ENCODE measurements around the gene RBM19.
A peak's percentile ranks its signal among the peaks of the same experiment; 100 is the strongest.

RBM19 gene

DNA sequence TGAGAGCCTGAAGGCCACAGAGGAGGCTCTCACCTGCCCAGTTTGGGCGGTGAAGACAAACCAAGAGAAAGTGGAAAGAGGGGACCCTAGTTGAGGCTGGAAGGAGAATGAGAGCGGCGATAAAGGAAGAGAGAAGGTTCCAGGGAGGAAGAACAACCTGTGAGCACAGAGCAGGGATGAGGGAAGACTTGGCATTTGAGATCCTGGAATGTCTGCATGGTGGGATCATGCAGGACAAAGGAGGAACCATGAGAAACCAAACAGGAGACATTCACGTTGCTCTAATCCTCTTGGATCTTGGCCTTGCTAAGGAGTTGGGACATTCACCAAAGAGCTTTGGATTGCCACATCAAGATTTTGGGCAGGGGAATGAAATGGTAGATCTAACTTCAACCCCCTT lies 22.9 kb upstream of the RBM19 start:
- intact Hi-C loops (cut with DNase I) = loop anchor here (10.0 kb wide), 1 partner anchor 1916 kb away; no protein-coding TSS in a partner anchor
- DNase-seq = no peak

DNA sequence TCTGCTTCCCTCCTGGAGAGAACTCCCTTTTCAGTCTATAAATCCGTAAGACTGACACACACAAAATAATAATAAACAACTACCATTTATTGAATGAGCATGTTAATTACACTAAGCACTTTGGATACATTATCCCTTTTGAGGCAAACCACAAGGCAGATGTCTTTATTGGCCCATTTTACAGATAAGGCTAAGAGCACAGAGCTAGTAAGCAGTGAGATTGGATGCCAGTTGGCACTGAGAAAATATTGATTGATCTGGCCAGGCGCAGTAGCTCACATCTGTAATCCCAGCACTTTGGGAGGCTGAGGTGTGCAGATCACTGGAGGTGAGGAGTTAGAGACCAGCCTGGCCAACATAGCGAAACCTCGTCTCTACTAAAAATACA lies 21.9 kb upstream of the RBM19 start:
- intact Hi-C loops (cut with DNase I) = loop anchor here (10.0 kb wide), 1 partner anchor 1917 kb away; no protein-coding TSS in a partner anchor
- DNase-seq = no peak

DNA sequence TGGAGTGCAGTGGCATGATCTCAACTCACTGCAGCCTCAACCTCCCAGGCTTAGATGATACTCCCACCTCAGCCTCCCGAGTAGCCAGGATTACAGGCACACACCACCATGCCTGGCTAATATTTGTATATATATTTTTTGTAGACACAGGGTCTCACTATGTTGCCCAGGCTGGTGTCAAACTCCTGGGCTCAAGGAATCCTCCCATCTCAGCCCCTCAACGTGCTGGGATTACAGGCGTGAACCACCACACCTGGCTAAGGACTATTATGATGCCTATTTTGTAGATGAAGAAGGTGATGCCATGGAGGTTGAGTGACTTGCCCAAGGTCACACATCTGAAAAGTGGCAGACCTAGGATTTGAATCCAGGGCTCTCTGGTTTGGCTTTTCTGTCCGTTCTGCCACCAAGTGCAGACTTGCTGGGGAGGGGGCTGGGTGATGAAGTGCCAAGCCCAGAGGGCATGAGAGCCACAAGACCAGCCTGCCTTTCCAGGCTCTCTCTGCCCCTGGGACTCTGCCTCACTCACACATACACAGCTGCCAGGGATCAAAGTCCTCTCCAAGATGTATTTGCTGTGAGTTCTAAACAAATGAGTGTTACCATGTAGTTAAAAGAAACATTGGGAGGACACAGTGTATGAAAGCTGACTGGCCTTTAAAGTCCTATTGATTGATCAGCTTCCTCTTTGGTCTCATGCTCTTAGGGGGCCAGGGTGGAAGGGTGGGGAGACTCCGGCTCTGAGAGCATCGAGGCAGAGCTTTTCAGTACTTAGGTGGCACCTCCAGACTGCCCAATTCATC lies 21.3 kb upstream of the RBM19 start:
- intact Hi-C loops (cut with DNase I) = loop anchor here (10.0 kb wide), 1 partner anchor 1917 kb away; no protein-coding TSS in a partner anchor
- peak in 1 of 10 donors; percentile 53 for DNase-seq

DNA sequence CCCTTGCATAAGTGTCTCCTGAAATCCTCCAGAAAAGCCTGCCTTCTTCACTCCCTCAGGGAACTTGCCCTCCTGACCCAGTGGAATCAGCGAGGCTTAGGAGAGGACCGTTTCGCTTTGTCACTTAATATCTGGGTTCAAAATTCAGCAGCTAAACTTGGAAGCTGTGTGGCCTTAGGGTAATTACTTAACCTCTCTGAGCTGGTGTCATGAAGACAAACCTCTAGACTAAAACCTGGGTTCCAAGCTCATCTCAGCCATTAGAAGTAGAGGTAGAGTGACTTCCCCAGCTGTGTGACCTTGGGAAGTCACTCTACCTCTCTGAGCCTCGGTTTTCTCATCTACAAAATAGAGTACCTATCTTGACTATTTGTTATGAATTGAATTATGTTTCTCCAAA lies 18.3 kb upstream of the RBM19 start:
- intact Hi-C loops (cut with DNase I) = loop anchor here (10.0 kb wide), 1 partner anchor 1920 kb away; no protein-coding TSS in a partner anchor
- no peak for DNase-seq

DNA sequence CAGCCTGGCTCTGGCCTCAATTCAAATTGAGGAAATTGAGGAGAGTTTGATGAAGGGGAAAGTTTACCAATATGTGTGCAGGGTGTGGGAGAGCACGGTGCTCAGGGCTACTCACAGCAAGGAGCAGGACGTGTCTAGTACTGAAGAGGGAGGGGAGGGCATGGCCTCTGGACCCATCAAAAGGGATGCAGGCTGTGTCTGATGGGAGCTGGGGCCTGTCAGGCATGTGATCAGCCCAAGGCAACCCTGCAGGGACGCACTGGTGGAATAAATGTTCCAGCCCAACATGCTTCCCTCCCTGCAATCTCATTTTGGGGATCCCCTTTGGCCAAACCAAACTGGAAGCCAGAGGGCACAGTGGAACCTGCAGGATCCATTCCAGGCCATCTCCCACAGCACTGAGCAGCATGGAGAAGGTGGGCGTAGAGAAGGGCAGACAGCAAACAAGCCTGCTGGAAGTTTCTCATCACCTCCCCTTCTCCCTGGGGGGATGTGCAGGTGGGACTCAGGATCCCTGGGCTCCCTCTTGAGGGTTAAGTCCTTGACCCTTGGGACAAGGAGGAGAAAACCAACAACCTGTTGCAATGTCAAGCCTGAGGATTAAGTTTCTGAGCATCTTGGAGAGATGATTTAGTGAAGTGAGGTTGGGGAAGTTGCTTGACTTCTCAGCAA lies 17.8 kb upstream of the RBM19 start:
- intact Hi-C loops (cut with DNase I) = loop anchor here (10.0 kb wide), 1 partner anchor 1921 kb away; no protein-coding TSS in a partner anchor
- no peak for DNase-seq

DNA sequence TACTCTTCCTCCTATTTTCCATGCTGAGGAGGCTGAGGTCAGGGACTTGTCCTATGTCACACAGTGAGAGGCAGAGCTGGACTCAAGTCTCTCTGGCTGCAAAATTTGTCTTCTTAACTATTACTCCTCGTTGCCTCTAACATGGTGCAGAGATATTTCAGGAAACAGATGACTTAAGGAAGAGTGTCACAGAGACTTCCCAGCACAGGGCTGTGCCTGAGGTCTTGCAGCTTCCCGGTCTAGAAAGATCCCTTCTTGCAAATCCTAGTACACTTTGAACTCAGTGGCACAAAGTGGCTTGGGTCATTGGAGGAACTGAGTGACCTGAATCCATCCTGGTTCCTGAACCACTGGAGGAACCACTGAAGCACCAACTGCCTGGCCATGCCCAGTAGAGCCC lies 17.1 kb upstream of the RBM19 start:
- DNase-seq = no peak
- intact Hi-C loops (cut with DNase I) = loop anchor here (10.0 kb wide), 1 partner anchor 1922 kb away; no protein-coding TSS in a partner anchor

DNA sequence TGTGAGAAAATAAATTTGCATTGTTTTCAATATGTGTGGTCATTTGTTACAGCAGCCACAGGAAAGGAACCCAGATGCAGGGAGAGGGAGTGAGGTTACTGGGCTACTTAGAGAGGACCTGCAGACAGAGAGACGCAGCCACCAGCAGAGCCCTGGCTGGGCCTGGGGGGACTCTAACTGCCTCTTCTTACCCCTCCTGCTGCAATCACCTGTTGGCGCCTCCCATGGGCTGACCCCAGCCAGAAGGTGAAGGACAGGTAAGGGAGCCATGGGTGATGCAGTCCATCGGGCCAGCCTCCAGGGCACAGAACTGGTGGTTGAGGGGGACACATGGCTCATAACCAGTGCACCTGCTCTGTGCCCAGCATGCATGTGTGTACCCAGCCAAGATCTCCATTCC lies 15.8 kb upstream of the RBM19 start:
- DNase-seq = peak in 1 of 10 donors; percentile 75
- intact Hi-C loops (cut with DNase I) = loop anchor here (10.0 kb wide), 1 partner anchor 1923 kb away; no protein-coding TSS in a partner anchor

DNA sequence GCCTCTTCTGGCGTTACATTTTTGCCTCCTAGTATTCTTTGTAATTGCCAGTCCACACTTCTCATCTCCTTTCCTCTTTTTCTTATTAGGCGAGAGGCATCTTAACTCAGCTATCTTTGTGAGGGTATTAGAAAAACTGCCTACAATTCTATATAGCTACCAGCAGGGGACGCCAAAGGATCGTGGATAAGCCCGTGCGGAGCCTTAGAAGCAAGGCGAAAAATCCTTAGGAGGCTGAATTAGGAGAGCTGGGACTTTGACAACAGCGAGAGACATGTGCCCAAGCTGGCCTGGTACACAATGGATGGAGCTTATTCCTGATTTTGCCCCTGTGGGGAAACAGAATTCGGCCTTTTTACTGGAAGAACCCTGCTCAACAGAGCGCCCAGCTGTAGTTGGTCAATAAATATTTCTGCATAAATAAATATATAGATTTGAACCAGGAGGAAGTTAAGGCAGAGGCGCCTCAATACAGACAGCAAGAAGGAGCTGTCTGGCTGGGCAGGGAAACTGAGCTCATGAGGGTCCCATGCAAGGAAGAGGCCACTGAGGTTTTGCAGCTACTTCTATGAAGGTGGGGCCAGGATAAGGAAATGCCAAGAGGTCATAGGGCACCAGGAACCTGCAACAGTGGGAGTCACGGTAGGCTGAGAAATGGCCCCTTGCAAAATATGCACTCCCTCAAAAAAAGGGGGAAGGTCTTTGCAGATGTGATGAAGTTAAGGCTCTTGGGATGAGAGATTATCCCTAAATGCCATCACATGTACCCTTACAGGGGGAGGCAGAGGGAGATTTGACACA lies 14.6 kb upstream of the RBM19 start:
- DNase-seq = peak in 7 of 10 donors; percentile 18 to 92 (median 44)
- intact Hi-C loops (cut with DNase I) = loop anchor here (1.0 to 10.0 kb wide), 3 partner anchors 496 to 1924 kb away; no protein-coding TSS in a partner anchor

DNA sequence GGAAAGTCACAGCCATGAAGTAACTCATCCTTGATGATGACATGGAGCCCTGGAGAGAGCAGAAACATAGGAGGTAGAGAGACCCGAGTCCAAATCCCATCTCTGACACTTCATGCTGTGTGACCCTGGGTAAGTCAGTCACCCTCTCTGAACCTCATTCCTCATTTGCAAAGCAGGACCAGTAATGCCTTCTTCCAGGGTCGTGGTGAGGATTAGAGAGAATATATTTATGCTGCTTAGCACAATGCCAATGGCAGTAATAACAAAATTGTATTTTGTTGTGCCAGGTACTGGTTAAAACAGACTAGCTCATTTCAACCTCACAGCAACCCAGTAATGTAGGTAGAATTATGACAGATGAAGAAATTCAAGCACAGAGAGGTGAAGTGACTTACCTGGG lies 13.9 kb upstream of the RBM19 start:
- no peak for DNase-seq
- intact Hi-C loops (cut with DNase I) = loop anchor here (1.0 to 10.0 kb wide), 3 partner anchors 496 to 1925 kb away; no protein-coding TSS in a partner anchor

DNA sequence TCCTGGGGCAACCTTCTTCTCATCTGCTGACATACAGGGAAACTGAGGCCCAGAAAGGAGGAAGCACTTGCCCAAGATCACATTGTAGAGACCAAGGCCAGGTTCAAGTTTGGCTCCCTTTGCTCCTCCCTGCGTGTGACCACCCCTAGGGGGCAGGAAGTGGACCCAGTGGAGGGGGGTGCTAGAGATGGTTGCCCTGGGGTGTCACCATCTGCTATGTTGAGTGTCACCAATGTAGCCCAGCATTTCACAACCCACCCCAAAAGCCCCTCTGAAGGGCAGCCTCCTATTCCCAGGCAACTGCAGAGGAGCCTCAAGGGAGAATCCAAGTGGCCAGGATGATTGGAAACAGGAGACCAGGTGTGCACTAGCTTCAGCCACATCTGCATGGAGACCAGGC lies 12.0 kb upstream of the RBM19 start:
- no peak for DNase-seq
- intact Hi-C loops (cut with DNase I) = no loop called here

DNA sequence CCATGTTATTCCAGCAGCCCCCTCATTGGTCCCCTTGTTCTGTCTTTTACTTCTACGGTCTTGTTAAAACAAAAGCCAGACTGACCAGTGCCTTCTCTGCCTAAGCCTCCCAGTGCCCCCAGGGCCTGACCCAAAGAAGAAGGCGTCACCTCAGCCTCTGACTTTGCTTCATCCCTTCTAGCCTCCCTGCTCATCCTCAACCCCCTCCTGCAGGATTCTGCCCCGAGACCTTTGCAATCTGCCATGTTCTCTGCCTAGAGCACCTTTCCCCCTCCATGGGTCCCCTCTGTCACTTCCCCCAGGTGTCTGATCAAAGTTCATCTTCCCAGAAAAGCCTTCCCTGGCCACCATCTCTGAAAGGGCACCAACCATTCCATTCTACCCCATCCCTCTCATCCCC lies 7.9 kb upstream of the RBM19 start:
- no peak for DNase-seq
- intact Hi-C loops (cut with DNase I) = no loop called here

DNA sequence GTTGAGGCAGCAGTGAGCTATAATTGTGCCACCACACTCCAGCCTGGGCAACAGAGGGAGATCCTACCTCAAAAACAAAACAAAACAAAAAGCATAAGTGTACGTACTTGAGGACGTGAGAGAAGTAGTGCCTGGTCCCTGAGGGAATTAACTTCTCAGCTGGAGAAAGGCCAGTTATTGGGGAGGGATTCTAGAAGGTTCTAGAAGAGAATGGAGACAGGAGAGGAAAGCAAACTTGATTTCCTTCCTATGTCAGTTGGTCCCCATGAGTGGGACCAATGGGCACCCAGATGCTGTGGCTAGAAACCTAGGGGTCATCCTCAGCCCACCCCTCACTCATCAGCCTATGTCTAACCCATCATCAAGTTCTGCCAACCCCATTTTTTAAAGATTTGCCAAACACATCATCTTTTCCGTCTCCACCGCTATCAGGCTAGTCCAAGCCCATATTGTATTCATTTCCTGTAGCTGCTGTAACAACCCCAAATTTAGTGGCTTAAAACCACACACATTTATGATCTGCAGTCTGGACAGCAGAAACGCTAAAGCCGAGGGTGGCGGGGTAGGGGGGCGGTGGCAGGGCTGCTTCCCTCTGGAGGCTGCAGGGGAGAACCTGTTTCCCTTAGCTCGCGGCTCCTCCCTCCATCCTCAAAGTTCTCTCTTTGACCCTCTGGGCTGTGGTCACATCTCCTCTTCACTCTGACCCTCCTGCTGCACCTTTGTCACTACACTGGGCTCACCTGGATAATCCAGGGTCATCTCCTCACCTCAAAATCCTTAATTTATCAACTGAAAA lies 7.2 kb upstream of the RBM19 start:
- intact Hi-C loops (cut with DNase I) = no loop called here

DNA sequence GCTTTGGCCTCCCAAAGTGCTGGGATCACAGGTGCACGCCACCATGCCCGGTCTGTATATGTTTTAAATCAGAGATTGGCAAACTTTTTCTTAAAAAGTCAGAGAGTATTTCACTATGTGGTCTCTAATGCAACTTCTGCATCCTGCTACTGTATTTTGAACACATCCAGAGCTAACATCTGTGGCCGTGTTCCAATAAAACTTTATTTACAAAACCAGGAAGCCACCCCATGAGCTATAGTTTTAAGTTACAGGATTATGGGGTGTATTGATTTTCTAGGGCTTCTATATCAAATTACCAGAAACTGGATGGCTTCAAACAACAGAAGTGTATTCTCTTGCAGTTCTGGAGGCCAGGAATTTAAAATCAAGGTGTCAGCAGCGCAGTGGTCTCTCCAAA lies 5.3 kb upstream of the RBM19 start:
- DNase-seq = no peak
- intact Hi-C loops (cut with DNase I) = no loop called here

More for the DNA sequence above, 7.2 kb upstream of the RBM19 start:
- no peak for DNase-seq

DNA sequence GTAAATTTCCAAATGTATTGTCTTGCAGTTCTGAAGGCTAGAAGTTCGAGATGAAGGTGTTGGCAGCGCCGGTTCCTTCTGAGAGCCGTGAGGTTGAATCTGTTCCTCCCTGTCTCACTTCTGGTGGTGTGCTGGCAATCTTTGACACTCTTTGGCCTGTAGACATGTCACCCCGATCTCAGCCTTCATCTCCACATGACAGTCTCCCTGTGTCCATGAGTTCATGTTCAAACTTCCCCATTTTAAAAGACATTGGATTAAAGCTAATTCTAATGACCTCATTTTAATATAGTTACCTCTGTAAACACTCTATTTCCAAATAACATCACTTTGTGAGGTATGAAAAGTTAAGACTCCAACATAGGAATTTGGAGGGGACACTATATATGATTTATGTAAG lies 4.1 kb upstream of the RBM19 start:
- intact Hi-C loops (cut with DNase I) = no loop called here

DNA sequence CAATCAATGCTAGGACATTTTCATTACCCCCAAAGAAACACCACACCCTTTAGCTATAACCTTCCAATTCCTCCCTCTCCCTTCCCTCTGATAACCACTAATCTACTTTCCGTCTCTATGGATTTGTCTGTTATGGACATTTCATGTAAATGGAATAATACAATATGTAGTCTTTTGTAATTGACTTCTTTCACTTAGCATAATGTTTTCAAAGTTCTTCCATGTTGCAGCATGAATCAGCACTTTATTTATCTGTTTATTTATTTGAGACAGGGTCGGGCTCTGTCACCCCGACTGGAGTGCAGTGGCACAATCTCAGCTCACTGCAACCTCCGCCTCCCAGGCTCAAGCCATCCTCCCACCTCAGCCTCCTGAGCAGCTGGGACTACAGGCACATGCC lies 1.2 kb upstream of the RBM19 start:
- intact Hi-C loops (cut with DNase I) = loop anchor here (2.0 kb wide), 1 partner anchor 219 kb away; no protein-coding TSS in a partner anchor
- no peak for DNase-seq

More for the DNA sequence above, 4.1 kb upstream of the RBM19 start:
- DNase-seq = no peak

DNA sequence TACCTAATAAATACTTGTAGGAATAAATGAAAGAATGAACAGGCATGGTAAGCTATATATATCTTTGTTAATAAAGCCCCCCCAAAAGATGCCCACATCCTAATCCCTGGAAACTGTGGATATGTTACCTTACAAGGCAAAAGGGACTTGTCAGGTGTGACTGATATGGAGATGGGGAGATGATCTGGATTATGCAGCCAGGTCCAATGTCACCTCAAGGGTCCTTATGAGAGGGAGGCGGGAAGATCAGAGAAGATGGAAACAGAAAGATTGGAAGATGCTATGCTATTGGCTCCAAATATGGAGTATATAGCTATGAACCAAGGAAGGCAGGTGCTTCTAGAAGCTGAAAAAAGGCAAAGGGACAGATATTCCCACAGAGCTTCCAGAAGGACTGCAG lies 3.4 kb downstream of the RBM19 start:
- intact Hi-C loops (cut with DNase I) = no loop called here
- DNase-seq = no peak

DNA sequence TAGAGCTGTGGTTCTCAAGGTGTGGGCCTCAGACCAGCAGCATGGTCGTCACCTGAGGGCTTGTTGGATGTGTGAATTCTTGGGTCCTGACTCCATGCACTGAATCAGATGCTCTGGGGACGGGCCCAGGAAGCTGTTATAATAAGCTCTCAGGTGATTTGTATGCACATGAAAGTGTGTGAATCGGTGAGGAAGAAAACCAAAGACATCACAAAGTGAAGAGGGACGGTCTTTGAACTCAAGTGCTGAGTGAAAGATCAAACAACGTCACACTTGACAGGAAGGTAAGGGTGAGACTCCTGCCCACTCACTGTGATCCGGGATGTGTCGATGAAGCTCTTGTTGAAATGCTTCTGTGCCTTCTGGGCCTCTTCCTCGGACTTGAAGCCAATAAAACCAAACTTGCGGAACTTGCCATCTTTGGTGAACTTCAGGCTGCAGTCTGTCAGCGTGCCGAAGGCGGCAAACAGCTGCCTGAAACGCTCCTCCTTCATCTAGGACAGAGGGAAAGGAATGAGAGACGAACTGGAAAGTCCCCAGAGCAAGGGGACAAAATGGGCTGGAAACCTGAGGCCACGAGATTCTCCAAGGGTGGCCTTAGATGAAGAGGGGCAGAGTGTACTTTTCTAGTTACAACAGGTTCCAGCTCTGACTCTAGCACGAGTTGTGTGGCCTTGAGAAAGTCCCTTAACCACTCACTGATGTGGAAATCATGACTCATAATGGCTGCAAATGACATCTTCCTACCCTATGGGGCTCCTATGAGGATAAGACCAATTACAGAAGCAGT lies 4.0 kb downstream of the RBM19 start:
- no peak for DNase-seq
- intact Hi-C loops (cut with DNase I) = no loop called here

DNA sequence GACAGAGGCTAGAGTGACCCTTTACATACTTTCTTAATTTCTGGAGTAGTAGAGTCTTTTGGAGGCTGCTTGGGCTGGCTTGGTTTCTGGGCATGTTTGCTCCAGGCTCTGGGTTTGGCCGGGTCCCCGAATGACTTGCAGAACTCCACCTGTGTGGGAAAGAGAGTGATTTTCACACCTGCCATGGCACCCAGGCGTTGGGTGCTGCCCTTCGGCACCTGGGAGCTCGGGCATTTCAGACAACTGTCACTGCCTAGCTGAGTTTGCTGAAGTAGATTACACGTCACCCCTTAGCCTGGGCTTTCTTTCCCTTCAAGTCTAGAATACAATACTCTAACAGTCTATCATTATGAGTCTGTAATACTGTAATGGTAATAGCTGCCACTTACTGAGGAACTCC lies 6.1 kb downstream of the RBM19 start:
- intact Hi-C loops (cut with DNase I) = no loop called here
- DNase-seq = no peak

DNA sequence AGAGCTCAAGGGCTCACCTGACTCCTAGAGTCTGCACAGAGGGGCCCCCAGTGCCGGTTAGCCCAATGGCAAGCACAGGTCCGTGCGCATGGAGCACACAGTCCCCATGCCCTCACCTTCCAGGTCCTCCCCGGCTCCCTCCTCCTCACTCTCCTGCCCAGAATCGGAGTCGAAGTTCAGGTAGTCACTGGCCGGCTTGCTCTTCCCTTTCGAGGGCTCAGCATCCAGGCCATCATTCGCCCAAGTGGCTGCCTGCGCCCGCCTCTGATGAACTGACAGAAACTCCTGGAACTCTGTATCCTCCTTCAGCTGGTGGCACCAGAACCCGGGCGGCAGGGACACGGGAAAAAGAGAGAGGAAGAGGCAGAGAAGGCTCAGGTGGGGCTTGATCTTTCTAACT lies 7.0 kb downstream of the RBM19 start:
- intact Hi-C loops (cut with DNase I) = no loop called here
- DNase-seq = no peak
